Thoracic aorta (tissue), 2 donors: ENCODE measurements around the gene KCNH4. TPM values are rescaled to one million over a fixed set of nuclear protein-coding genes. Genes with fewer than 3 reads are reported as not detected.
"Not testable (repeated sequence)": the region's sequence is repeated elsewhere in the genome, so short reads cannot be mapped to it uniquely, and the experiment has no call there.

Source experiments
- ATAC-seq: fragments of 150-250 bp; one replicate; pipeline ENCODE4 v1.8.0; 2017; ENCODE audit warnings: low read depth; ENCODE audit not compliant: insufficient number of reproducible peaks, low FRiP score
- DNase-seq: peaks from one replicate; pipeline ENCODE4 v3.0.0-alpha.2; 2020; ENCODE audit warnings: low spot score
- H3K27ac ChIP-seq, 2 donors: fragments of 200-600 bp; sonication (generic); 1 replicate in 1 of 2; 2 replicates in 1 of 2; pipeline ENCODE4 v1.5.1; 2016; ENCODE audit warnings: mild to moderate bottlenecking in 2 of 2, moderate library complexity in 2 of 2
- H3K27me3 ChIP-seq: fragments of 200-600 bp; sonication (generic); replicated peaks from 2 replicates; pipeline ENCODE4 v1.6.0; 2016; ENCODE audit warnings: mild to moderate bottlenecking; ENCODE audit not compliant: insufficient read depth
- H3K36me3 ChIP-seq: fragments of 200-600 bp; sonication (generic); one replicate; pipeline ENCODE4 v1.5.1; 2016
- H3K4me1 ChIP-seq, 2 donors: fragments of 200-600 bp; sonication (generic); 1 replicate in 1 of 2; 2 replicates in 1 of 2; pipeline versions ENCODE4 v1.5.1 to v1.6.0; 2016; ENCODE audit warnings: low read depth in 2 of 2, mild to moderate bottlenecking in 1 of 2; ENCODE audit not compliant: control insufficient read depth in 1 of 2
- H3K4me3 ChIP-seq: fragments of 200-600 bp; sonication (generic); 2 replicates; pipeline ENCODE4 v1.5.1; 2016; ENCODE audit warnings: mild to moderate bottlenecking
- H3K9me3 ChIP-seq: fragments of 200-600 bp; sonication (generic); 2 replicates; pipeline ENCODE4 v1.5.1; 2016
- total RNA-seq, 2 donors: library from RNA; depleted of rRNA; stranded (reverse); fragments of >200 nt; gene quantifications; one replicate each; pipeline versions ENCODE4 v1.1.0 to v1.2.3, GENCODE V29; 2016
- TF ChIP-seq, protein P1 (sequence below): fragments of 200-600 bp; sonication (generic); IDR thresholded peaks from one replicate; pipeline ENCODE4 v1.5.1; 2019; ENCODE audit warnings: antibody characterized with exemption

Gene KCNH4
- total RNA-seq, 2 donors from 2014 or later, result 0.21 TPM; not detected in 1

DNA sequence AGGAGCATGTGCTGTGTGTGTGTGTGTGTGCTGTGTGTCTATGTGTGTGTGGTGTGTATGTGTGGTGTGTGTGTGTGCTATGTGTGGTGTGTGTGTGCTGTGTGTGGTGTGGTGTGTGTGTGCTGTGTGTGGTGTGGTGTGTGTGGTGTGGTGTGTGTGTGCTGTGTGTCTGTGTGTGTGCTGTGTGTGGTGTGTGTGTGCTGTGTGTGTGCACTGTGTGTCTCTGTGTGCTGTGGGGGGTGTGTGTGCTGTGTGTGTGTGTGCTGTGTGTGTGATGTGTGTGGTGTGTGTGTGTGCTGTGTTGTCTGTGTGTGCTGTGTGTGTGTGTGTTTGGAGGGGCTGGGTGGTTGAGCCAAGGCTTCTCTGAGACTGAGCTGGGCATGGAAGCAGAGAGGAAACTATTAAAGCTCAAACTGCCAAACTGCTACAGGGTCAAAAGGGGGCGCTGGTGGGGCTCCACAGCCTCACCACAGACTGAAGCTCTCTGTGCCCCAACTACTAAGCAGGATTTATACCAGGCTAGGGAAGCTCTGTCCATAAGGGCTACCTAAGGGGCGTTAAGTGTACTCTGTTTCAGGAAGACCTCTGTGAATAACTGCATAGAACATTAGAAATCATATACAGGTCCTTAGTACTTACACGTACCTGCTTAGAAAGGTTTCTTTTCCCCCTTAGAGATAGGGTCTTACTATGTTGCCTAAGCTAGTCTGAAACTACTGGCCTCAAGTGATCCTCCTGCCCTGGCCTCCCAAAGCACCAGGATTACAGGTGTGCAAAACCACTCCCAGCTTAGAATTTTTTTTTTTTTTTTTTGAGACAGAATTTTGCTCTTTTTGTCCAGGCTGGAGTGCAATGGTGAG lies 41.2 kb upstream of the KCNH4 start:
- ATAC-seq, result peak; percentile 51

DNA sequence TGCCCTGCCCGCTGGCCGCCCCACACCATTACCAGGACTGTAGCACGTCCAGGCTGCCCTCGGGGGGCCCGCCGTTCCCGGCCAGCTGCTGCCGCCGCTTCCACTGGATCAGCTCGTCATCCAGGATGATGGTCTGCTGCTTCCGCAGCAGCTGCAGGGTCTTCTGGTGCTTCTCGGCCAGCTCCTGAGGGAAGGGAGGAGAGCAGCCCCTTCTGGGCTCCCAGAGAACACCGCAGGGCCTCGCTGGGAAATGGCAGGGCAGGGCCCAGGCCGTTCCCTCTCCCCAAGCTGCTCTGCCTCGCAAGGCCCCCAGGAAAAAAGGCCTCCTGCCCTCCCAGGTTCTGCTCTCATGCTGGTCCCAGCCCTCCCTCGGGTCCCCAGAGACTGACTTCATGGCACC lies 38.3 kb upstream of the KCNH4 start:
- DNase-seq, H3K4me3 ChIP-seq, ATAC-seq, H3K4me1 ChIP-seq, H3K27me3 ChIP-seq, H3K27ac ChIP-seq, H3K9me3 ChIP-seq: not testable (repeated sequence)
- peaks cover 42% of the 10 kb centered on the region for H3K36me3 ChIP-seq

More for the DNA sequence above, 41.2 kb upstream of the KCNH4 start:
- TF ChIP-seq, protein P1, sequence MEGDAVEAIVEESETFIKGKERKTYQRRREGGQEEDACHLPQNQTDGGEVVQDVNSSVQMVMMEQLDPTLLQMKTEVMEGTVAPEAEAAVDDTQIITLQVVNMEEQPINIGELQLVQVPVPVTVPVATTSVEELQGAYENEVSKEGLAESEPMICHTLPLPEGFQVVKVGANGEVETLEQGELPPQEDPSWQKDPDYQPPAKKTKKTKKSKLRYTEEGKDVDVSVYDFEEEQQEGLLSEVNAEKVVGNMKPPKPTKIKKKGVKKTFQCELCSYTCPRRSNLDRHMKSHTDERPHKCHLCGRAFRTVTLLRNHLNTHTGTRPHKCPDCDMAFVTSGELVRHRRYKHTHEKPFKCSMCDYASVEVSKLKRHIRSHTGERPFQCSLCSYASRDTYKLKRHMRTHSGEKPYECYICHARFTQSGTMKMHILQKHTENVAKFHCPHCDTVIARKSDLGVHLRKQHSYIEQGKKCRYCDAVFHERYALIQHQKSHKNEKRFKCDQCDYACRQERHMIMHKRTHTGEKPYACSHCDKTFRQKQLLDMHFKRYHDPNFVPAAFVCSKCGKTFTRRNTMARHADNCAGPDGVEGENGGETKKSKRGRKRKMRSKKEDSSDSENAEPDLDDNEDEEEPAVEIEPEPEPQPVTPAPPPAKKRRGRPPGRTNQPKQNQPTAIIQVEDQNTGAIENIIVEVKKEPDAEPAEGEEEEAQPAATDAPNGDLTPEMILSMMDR, result no peak
- Histone ChIP-seq H3K27ac (no peak overlapping the region), H3K4me3 (no peak overlapping the region), H3K9me3 (no peaks in the 10 kb centered on the region), H3K36me3 (peaks cover 35% of the 10 kb centered on the region), H3K4me1 (no peaks in the 10 kb centered on the region), H3K27me3 (no peaks in the 10 kb centered on the region)
- DNase-seq, result no peak

DNA sequence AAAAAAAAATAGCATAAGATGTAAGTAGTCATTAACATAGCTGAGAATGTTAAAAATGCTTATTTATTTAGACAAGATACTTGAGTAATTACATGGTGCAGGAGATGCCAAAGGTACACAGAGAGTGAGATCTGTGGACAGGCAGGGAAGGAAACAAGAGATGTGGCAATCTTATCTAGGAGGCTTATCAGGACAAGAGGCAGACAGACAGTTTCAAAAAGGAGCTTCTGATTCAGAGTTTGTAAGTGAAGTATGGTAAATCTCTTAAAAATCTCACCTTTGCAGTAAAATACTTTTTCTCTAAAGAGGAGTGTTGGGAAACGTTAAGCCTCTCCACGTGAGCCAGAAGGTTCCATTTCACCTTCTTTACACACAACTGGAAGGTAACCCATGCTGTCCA lies 33.2 kb upstream of the KCNH4 start:
- no peaks in the 10 kb centered on the region for H3K9me3 ChIP-seq
- no peak overlapping the region for H3K4me3 ChIP-seq
- TF ChIP-seq, protein P1, result no peak
- ATAC-seq (no peak), DNase-seq (no peak)
- no peaks in the 10 kb centered on the region for H3K27me3 ChIP-seq
- H3K36me3 ChIP-seq, result peaks cover 49% of the 10 kb centered on the region
- no peaks in the 10 kb centered on the region for H3K4me1 ChIP-seq
- H3K27ac ChIP-seq, result no peak overlapping the region

DNA sequence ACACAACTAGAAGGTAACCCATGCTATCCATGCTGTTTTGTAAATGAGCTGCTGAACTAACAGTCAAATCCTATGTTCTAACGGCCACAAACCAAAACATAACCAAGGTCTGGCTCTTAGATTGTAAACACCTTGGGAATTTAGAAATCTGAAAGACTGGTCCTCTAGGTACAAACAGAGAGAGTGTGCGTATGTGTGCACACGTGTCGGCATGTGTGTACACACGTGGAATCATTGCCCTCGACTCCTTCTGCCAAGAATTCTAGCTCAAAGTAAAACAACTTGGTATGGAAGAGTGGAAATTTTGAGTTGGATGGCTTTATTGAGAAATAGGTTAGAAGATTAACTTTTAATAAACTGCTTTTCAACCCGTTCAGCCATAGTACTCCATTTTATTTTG lies 31.4 kb upstream of the KCNH4 start:
- TF ChIP-seq, protein P1, result no peak
- H3K4me3 ChIP-seq, result no peak overlapping the region
- no peaks in the 10 kb centered on the region for H3K27me3 ChIP-seq
- H3K9me3 ChIP-seq, result no peaks in the 10 kb centered on the region
- ATAC-seq, result no peak
- DNase-seq, result no peak
- no peaks in the 10 kb centered on the region for H3K4me1 ChIP-seq
- peaks cover 48% of the 10 kb centered on the region for H3K36me3 ChIP-seq
- no peak overlapping the region for H3K27ac ChIP-seq

DNA sequence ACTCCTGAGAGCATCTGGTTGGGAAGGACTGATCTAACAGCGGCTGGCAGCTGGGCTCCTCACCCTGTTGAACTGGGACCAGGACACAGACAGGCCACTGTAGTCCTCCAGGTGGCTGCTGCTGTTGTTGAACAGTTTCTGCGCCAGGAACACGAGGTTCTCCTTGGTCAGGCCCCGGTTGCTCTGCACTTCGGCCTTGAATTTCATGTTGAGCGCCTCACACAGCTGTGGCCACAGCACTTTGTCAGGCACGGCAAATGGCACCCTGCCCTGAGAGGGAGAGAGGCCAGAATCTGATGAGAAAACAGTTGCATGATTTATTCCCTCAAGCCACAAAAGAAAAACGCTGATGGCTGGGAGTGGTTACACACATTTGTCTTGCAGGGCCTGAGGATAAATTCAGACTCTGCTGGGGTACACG lies 31.0 kb upstream of the KCNH4 start:
- not testable (repeated sequence) for H3K27ac ChIP-seq, ATAC-seq, H3K4me1 ChIP-seq, DNase-seq, H3K27me3 ChIP-seq, H3K9me3 ChIP-seq, H3K4me3 ChIP-seq
- H3K36me3 ChIP-seq, result peaks cover 43% of the 10 kb centered on the region

DNA sequence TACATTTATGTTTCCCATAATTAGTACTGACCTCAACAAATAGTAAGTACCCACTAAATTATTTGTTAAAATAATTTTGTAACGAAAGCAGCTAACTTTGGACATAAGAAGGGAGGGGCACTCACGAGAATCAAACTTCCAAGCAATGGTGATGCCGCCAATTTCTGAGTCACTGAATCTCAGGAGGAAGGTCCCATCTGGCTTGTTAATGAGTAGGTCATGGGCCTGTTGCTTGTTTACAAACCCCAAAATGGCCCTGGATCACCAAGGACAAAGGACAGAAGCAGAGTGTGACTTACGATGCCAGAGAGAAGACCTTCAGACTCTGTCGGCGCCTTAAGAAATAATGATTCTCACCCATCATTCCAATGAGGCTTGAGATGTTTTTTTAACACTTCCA lies 29.1 kb upstream of the KCNH4 start:
- Histone ChIP-seq H3K27ac (no peak overlapping the region), H3K4me3 (no peak overlapping the region), H3K4me1 (no peaks in the 10 kb centered on the region), H3K36me3 (peaks cover 52% of the 10 kb centered on the region), H3K27me3 (no peaks in the 10 kb centered on the region), H3K9me3 (no peaks in the 10 kb centered on the region)
- TF ChIP-seq, protein P1, result no peak
- ATAC-seq (no peak), DNase-seq (no peak)

DNA sequence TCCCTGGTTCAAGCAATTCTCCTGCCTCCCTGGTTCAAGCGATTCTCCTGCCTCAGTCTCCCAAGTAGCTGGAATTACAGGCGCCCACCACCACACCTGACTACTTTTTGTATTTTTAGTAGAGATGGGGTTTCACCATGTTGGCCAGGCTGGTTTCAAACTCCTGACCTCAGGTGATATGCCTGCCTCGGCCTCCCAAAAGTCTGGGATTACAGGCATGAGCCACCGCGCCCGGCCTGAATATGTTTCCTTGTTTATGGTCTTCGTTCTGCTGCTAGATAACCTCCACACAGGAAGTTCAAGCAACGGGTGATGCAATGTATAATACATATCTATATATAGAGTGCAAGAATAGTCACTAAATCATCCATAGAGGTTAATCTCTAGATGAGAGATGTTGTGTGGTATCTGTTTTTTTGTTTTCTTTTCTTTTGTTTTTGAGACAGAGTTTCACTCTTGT lies 25.2 kb upstream of the KCNH4 start:
- ATAC-seq, result not testable (repeated sequence)

More for the DNA sequence above, 25.2 kb upstream of the KCNH4 start:
- not testable (repeated sequence) for H3K27me3 ChIP-seq, DNase-seq, H3K9me3 ChIP-seq, H3K27ac ChIP-seq, H3K4me3 ChIP-seq, H3K4me1 ChIP-seq
- peaks cover 70% of the 10 kb centered on the region for H3K36me3 ChIP-seq
